CD8-positive, alpha-beta memory T cell (primary cell): Measurements from ENCODE around the gene ARHGAP26. TPM values are rescaled to one million over a fixed set of nuclear protein-coding genes. Genes with fewer than 3 reads are reported as not detected.

Experiments
- CTCF ChIA-PET: fragments of 350-600 bp; sonication (Branson Sonifier 250); formaldehyde crosslinking; loops from one replicate; lab custom pipeline; 2021; ENCODE audit warnings: antibody characterized with exemption; lab: Charles Lee
- POLR2A ChIA-PET: fragments of 350-600 bp; sonication (Branson Sonifier 250); formaldehyde crosslinking; loops from one replicate; lab custom pipeline; 2021; ENCODE audit warnings: antibody characterized with exemption; lab: Charles Lee
- DNase-seq, 5 donors: peaks; one replicate each; pipeline versions ENCODE4 v3.0.0 to v3.0.0-alpha.2; 2020 to 2022; ENCODE audit warnings: mixed read lengths in 1 of 5
- H3K27ac ChIP-seq: one replicate; pipeline ENCODE4 v1.7.0; 2013; ENCODE audit warnings: low read depth, mild to moderate bottlenecking, low read length, moderate library complexity
- H3K27me3 ChIP-seq: 2 replicates; pipeline ENCODE4 v1.7.0; 2013; ENCODE audit warnings: low read length, mild to moderate bottlenecking; ENCODE audit not compliant: insufficient read depth, poor library complexity, severe bottlenecking
- H3K36me3 ChIP-seq: 2 replicates; pipeline ENCODE4 v1.7.0; 2013; ENCODE audit warnings: mild to moderate bottlenecking, low read length, moderate library complexity; ENCODE audit not compliant: insufficient read depth
- H3K4me1 ChIP-seq: 2 replicates; pipeline ENCODE4 v1.7.0; 2013; ENCODE audit warnings: mild to moderate bottlenecking, low read length, moderate library complexity; ENCODE audit not compliant: insufficient read depth
- H3K4me3 ChIP-seq: 2 replicates; pipeline ENCODE4 v1.7.0; 2013; ENCODE audit warnings: mild to moderate bottlenecking, low read length
- H3K9me3 ChIP-seq: 2 replicates; pipeline ENCODE4 v1.7.0; 2013; ENCODE audit warnings: mild to moderate bottlenecking, low read length
- H3K27ac Mint-ChIP-seq, 8 donors: one replicate each; pipeline ENCODE4 v1.8.0; 2020 to 2021; ENCODE audit warnings: mixed read lengths in 8 of 8, mild to moderate bottlenecking in 6 of 8, inconsistent platforms in 3 of 8, moderate library complexity in 3 of 8
- H3K27me3 Mint-ChIP-seq, 2 donors: one replicate each; pipeline ENCODE4 v1.8.0; 2020 to 2021; ENCODE audit warnings: mixed read lengths in 2 of 2, mild to moderate bottlenecking in 1 of 2, moderate library complexity in 1 of 2
- H3K36me3 Mint-ChIP-seq, 3 donors: one replicate each; pipeline ENCODE4 v1.8.0; 2020 to 2021; ENCODE audit warnings: mixed read lengths in 3 of 3, inconsistent platforms in 1 of 3, mild to moderate bottlenecking in 1 of 3
- H3K4me1 Mint-ChIP-seq, 3 donors: one replicate each; pipeline ENCODE4 v1.8.0; 2020 to 2021; ENCODE audit warnings: mixed read lengths in 3 of 3, inconsistent platforms in 1 of 3, mild to moderate bottlenecking in 1 of 3
- H3K4me3 Mint-ChIP-seq, 7 donors: one replicate each; pipeline ENCODE4 v1.8.0; 2020 to 2021; ENCODE audit warnings: mixed read lengths in 7 of 7, mild to moderate bottlenecking in 6 of 7, moderate library complexity in 4 of 7, inconsistent platforms in 2 of 7
- H3K9me3 Mint-ChIP-seq, 5 donors: one replicate each; pipeline ENCODE4 v1.8.0; 2020 to 2022; ENCODE audit warnings: mixed read lengths in 5 of 5, mild to moderate bottlenecking in 3 of 5, moderate library complexity in 2 of 5, inconsistent platforms in 1 of 5
- polyA plus RNA-seq: library from polyadenylated mRNA; unstranded; fragments of 300-500 nt; fragmentation: Illumina TruSeq; gene quantifications from one replicate; pipeline ENCODE4 v1.2.3, GENCODE V29; 2021
- total RNA-seq, 2 experiments: library from RNA; stranded (reverse); gene quantifications; one replicate each; pipeline ENCODE4 v1.2.3, GENCODE V29; 2021

The ARHGAP26 gene
- total and polyA plus RNA-seq, 3 experiments from 2014 or later = 16.7 to 37.1 (median 19.7) TPM

GRCh38 chr5:143148771-143149170 is 378.6 kb downstream of the ARHGAP26 start:
- Mint-ChIP-seq H3K9me3 (no peaks in the 10 kb centered on the region), H3K27me3 (no peaks in the 10 kb centered on the region), H3K27ac (no peak overlapping the region), H3K4me3 (no peak overlapping the region), H3K4me1 (peaks cover 4 to 6% (median 5%) of the 10 kb centered on the region in 3 donors), H3K36me3 (peaks cover 21 to 75% (median 34%) of the 10 kb centered on the region in 3 donors)
- Histone ChIP-seq H3K27me3 (no peaks in the 10 kb centered on the region), H3K27ac (no peak overlapping the region), H3K9me3 (no peaks in the 10 kb centered on the region), H3K4me1 (no peaks in the 10 kb centered on the region), H3K4me3 (no peak overlapping the region), H3K36me3 (peaks cover 7% of the 10 kb centered on the region)
- no peak for DNase-seq
- ChIA-PET CTCF (no interaction called here), POLR2A (no interaction called here)

- Mint-ChIP-seq H3K4me3 (no peak overlapping the region), H3K9me3 (no peaks in the 10 kb centered on the region), H3K36me3 (peaks cover 21 to 76% (median 34%) of the 10 kb centered on the region in 3 donors), H3K4me1 (peaks cover 4 to 5% (median 4%) of the 10 kb centered on the region in 3 donors), H3K27ac (no peak overlapping the region), H3K27me3 (no peaks in the 10 kb centered on the region)
- Histone ChIP-seq H3K27ac (no peak overlapping the region), H3K9me3 (no peaks in the 10 kb centered on the region), H3K4me3 (no peak overlapping the region), H3K36me3 (peaks cover 7% of the 10 kb centered on the region), H3K27me3 (no peaks in the 10 kb centered on the region), H3K4me1 (no peaks in the 10 kb centered on the region)
- DNase-seq = no peak
- ChIA-PET POLR2A (no interaction called here), CTCF (no interaction called here)
These were observed 379.6 kb downstream of the ARHGAP26 start for GRCh38 chr5:143149759-143150158.

- no peaks in the 10 kb centered on the region for H3K9me3 Mint-ChIP-seq
- peak overlapping the region in 1 of 8 donors; percentile 54 for H3K27ac Mint-ChIP-seq
- peaks cover 0 to 4% (median 2%) of the 10 kb centered on the region in 3 donors for H3K4me1 Mint-ChIP-seq
These were observed 381.0 kb downstream of the ARHGAP26 start for GRCh38 chr5:143151056-143151700.

GRCh38 chr5:143152445-143152844 is 382.3 kb downstream of the ARHGAP26 start:
- Mint-ChIP-seq H3K27me3 (no peaks in the 10 kb centered on the region), H3K9me3 (no peaks in the 10 kb centered on the region), H3K4me1 (peaks cover 0 to 4% (median 2%) of the 10 kb centered on the region in 3 donors), H3K4me3 (no peak overlapping the region), H3K27ac (no peak overlapping the region), H3K36me3 (peaks cover 19 to 66% (median 33%) of the 10 kb centered on the region in 3 donors)
- Histone ChIP-seq H3K4me1 (no peaks in the 10 kb centered on the region), H3K9me3 (no peaks in the 10 kb centered on the region), H3K4me3 (no peak overlapping the region), H3K36me3 (peaks cover 1% of the 10 kb centered on the region), H3K27ac (no peak overlapping the region), H3K27me3 (no peaks in the 10 kb centered on the region)
- CTCF ChIA-PET = no interaction called here
- DNase-seq = no peak
- POLR2A ChIA-PET = no interaction called here

More at GRCh38 chr5:143151056-143151700, 381.0 kb downstream of the ARHGAP26 start:
- Histone ChIP-seq H3K36me3 (peaks cover 7% of the 10 kb centered on the region), H3K27ac (no peak overlapping the region), H3K4me3 (no peak overlapping the region), H3K27me3 (no peaks in the 10 kb centered on the region), H3K9me3 (no peaks in the 10 kb centered on the region), H3K4me1 (no peaks in the 10 kb centered on the region)
- DNase-seq = no peak
- Mint-ChIP-seq H3K36me3 (peaks cover 21 to 74% (median 34%) of the 10 kb centered on the region in 3 donors), H3K27me3 (no peaks in the 10 kb centered on the region), H3K4me3 (no peak overlapping the region)
- ChIA-PET POLR2A (no interaction called here), CTCF (no interaction called here)

- Mint-ChIP-seq H3K4me1 (peaks cover 0 to 4% (median 2%) of the 10 kb centered on the region in 3 donors), H3K36me3 (peaks cover 13 to 58% (median 27%) of the 10 kb centered on the region in 3 donors), H3K27ac (peak overlapping the region in 2 of 8 donors; percentile 74 to 82), H3K9me3 (no peaks in the 10 kb centered on the region), H3K27me3 (no peaks in the 10 kb centered on the region), H3K4me3 (no peak overlapping the region)
- Histone ChIP-seq H3K4me3 (no peak overlapping the region), H3K9me3 (no peaks in the 10 kb centered on the region), H3K27ac (no peak overlapping the region), H3K27me3 (no peaks in the 10 kb centered on the region), H3K4me1 (no peaks in the 10 kb centered on the region), H3K36me3 (no peaks in the 10 kb centered on the region)
- ChIA-PET POLR2A (no interaction called here), CTCF (no interaction called here)
- no peak for DNase-seq
These were observed 383.3 kb downstream of the ARHGAP26 start for GRCh38 chr5:143153332-143154119.

- no peaks in the 10 kb centered on the region for H3K36me3 ChIP-seq
- Mint-ChIP-seq H3K4me1 (peaks cover 2 to 4% (median 2%) of the 10 kb centered on the region in 3 donors), H3K4me3 (no peak overlapping the region), H3K36me3 (peaks cover 16 to 52% (median 28%) of the 10 kb centered on the region in 3 donors), H3K9me3 (no peaks in the 10 kb centered on the region), H3K27ac (peak overlapping the region in 3 of 8 donors; percentile 5 to 31 (median 29)), H3K27me3 (no peaks in the 10 kb centered on the region)
- CTCF ChIA-PET = no interaction called here
- no peak overlapping the region for H3K4me3 ChIP-seq
- no peaks in the 10 kb centered on the region for H3K9me3 ChIP-seq
- no peaks in the 10 kb centered on the region for H3K27me3 ChIP-seq
- no peak overlapping the region for H3K27ac ChIP-seq
- no peak for DNase-seq
- H3K4me1 ChIP-seq = no peaks in the 10 kb centered on the region
- POLR2A ChIA-PET = no interaction called here
These were observed 384.6 kb downstream of the ARHGAP26 start for GRCh38 chr5:143154510-143155370.

- DNase-seq = no peak
- peaks cover 2 to 4% (median 2%) of the 10 kb centered on the region in 3 donors for H3K4me1 Mint-ChIP-seq
- no peaks in the 10 kb centered on the region for H3K27me3 Mint-ChIP-seq
- POLR2A ChIA-PET = no interaction called here
- peak overlapping the region in 4 of 8 donors; percentile 5 to 69 (median 27) for H3K27ac Mint-ChIP-seq
- Histone ChIP-seq H3K4me3 (no peak overlapping the region), H3K27ac (no peak overlapping the region), H3K4me1 (no peaks in the 10 kb centered on the region), H3K36me3 (no peaks in the 10 kb centered on the region), H3K27me3 (no peaks in the 10 kb centered on the region), H3K9me3 (no peaks in the 10 kb centered on the region)
- no peak overlapping the region for H3K4me3 Mint-ChIP-seq
- H3K36me3 Mint-ChIP-seq = peaks cover 13 to 45% (median 24%) of the 10 kb centered on the region in 3 donors
- no peaks in the 10 kb centered on the region for H3K9me3 Mint-ChIP-seq
- CTCF ChIA-PET = no interaction called here
These were observed 385.3 kb downstream of the ARHGAP26 start for GRCh38 chr5:143155455-143155854.
